K562 (cell line): ENCODE results near the gene SLFN12. TPM values are rescaled to one million over a fixed set of nuclear protein-coding genes. Genes with fewer than 3 reads are reported as not detected.
A peak's percentile ranks its signal among the peaks of the same experiment; 100 is the strongest.

Experiments
- ATAC-seq: fragments of 200-7000 bp; cut with Tn5 transposase; 3 replicates; pipeline ENCODE4 v1.9.1; 2020; ENCODE audit warnings: moderate library complexity
- BruUV-seq: library from RNA; stranded (reverse); fragments of 400-500 nt; replicated peaks from 2 replicates; lab custom pipeline; 2021; lab: Mats Ljungman, UMichigan
- CTCF ChIA-PET: fragments of 300-600 bp; formaldehyde crosslinking; extraction: SDS; loops from one replicate; lab custom pipeline; 2021; ENCODE audit warnings: low intra/inter-chr PET ratio; lab: Yijun Ruan, JAX
- POLR2A ChIA-PET: fragments of 300-600, 350-650 bp; sonication (Branson Sonifier 250); formaldehyde crosslinking; extraction: SDS; loops from one replicate; lab custom pipeline; 2021; ENCODE audit warnings: antibody characterized with exemption, inconsistent platforms; lab: Yijun Ruan, JAX
- DNase-seq, 4 experiments: peaks; one replicate each; pipeline versions ENCODE4 v3.0.0 to v3.0.0-alpha.2; 2011 to 2018; ENCODE audit warnings: low spot score in 3 of 4, mixed read lengths in 3 of 4; ENCODE audit errors: extremely low read depth in 1 of 4
- FAIRE-seq: peaks from 2 replicates; lab custom pipeline; 2011; peaks lifted over from hg19 to GRCh38; lab: Jason Lieb, UNC
- H2AFZ ChIP-seq: 2 replicates; pipeline ENCODE4 v1.6.0; 2011; ENCODE audit warnings: low read depth, low read length, control low read depth, inconsistent platforms
- H3K27ac ChIP-seq: fragments of 200-600 bp; 3 replicates; pipeline ENCODE4 v1.8.0; 2011; ENCODE audit warnings: low read depth, mild to moderate bottlenecking, control low read depth, inconsistent platforms, low read length, moderate library complexity, mixed read lengths; ENCODE audit errors: extremely low read depth
- H3K27me3 ChIP-seq, 2 experiments: fragments of 300-600 bp in 1 of 2; 2 replicates in 1 of 2; 3 replicates in 1 of 2; pipeline versions ENCODE4 v1.6.0 to v1.8.0; 2011; ENCODE audit warnings: inconsistent platforms in 2 of 2, low read length in 2 of 2, mild to moderate bottlenecking in 1 of 2, mixed read lengths in 1 of 2, moderate library complexity in 1 of 2; ENCODE audit not compliant: control insufficient read depth in 2 of 2, insufficient read depth in 2 of 2
- H3K36me3 ChIP-seq: fragments of 300-600 bp; 3 replicates; pipeline ENCODE4 v1.8.0; 2011; ENCODE audit warnings: mild to moderate bottlenecking, low read length, inconsistent platforms; ENCODE audit not compliant: control insufficient read depth, insufficient read depth
- H3K4me1 ChIP-seq, 2 experiments: fragments of 200-600 bp in 1 of 2; replicated peaks in 1 of 2; 2 replicates in 1 of 2; 3 replicates in 1 of 2; pipeline versions ENCODE4 v1.5.1 to v1.8.0; 2011; ENCODE audit warnings: inconsistent platforms in 2 of 2, low read length in 2 of 2, mild to moderate bottlenecking in 1 of 2, mixed read lengths in 1 of 2, moderate library complexity in 1 of 2; ENCODE audit not compliant: control insufficient read depth in 2 of 2, insufficient read depth in 2 of 2
- H3K4me2 ChIP-seq: 2 replicates; pipeline ENCODE4 v1.6.1; 2011; ENCODE audit warnings: low read length, control low read depth, inconsistent platforms, mixed read lengths; ENCODE audit not compliant: insufficient read depth
- H3K4me3 ChIP-seq: fragments of 200-600 bp; sonication (generic), shearing (Covaris generic); 2 replicates; pipeline ENCODE4 v1.5.1; 2016; ENCODE audit warnings: control low read depth, inconsistent platforms
- H3K79me2 ChIP-seq: fragments of 200-600 bp; 3 replicates; pipeline ENCODE4 v1.8.0; 2011; ENCODE audit warnings: low read length, inconsistent platforms; ENCODE audit not compliant: control insufficient read depth, insufficient read depth
- H3K9ac ChIP-seq, 2 experiments: 2 replicates each; pipeline versions ENCODE4 v1.6.0 to v1.6.1; 2011; ENCODE audit warnings: low read depth in 2 of 2, low read length in 2 of 2, control low read depth in 1 of 2, inconsistent platforms in 1 of 2, mild to moderate bottlenecking in 1 of 2, mixed read lengths in 1 of 2; ENCODE audit not compliant: insufficient read depth in 1 of 2
- H3K9me1 ChIP-seq: one replicate; pipeline ENCODE4 v1.6.0; 2011; ENCODE audit warnings: inconsistent platforms, mild to moderate bottlenecking, low read length, moderate library complexity; ENCODE audit not compliant: control insufficient read depth, insufficient read depth
- H3K9me3 ChIP-seq: replicated peaks from 2 replicates; pipeline ENCODE4 v1.5.1; 2011; ENCODE audit warnings: low read depth, low read length, inconsistent platforms; ENCODE audit not compliant: control insufficient read depth, insufficient read depth
- H4K20me1 ChIP-seq: replicated peaks from 2 replicates; pipeline ENCODE4 v1.6.1; 2011; ENCODE audit warnings: low read length, inconsistent platforms, mixed read lengths; ENCODE audit not compliant: control insufficient read depth, insufficient read depth
- FOXJ3 ChIP-seq: sonication (generic); formaldehyde crosslinking; IDR thresholded peaks from 2 replicates; pipeline ENCODE4 v1.4.0; 2020; ENCODE audit warnings: mild to moderate bottlenecking, missing genetic modification reagents
- HNRNPLL ChIP-seq: fragments of 200-400 bp; formaldehyde crosslinking; IDR thresholded peaks from 2 replicates; pipeline ENCODE4 v1.6.1; 2017; ENCODE audit warnings: low read length, low read depth, mild to moderate bottlenecking; ENCODE audit not compliant: poor library complexity, severe bottlenecking
- SIX5 ChIP-seq, 2 experiments: IDR thresholded peaks; 2 replicates each; pipeline ENCODE4 v1.6.1; 2011; ENCODE audit warnings: low read length in 2 of 2, borderline replicate concordance in 1 of 2, low read depth in 1 of 2, mild to moderate bottlenecking in 1 of 2, moderate library complexity in 1 of 2; ENCODE audit not compliant: insufficient read depth in 1 of 2
- ZFP36 ChIP-seq: fragments of 150-350 bp; IDR thresholded peaks from 2 replicates; pipeline ENCODE4 v1.6.1; 2018; ENCODE audit warnings: low read length, low read depth; ENCODE audit not compliant: partially characterized antibody
- ZNF717 ChIP-seq: fragments of 250-450 bp; sonication (Bioruptor Pico); IDR thresholded peaks from 2 replicates; pipeline ENCODE4 v1.5.0; 2021
- WGBS: fragments of 100-300 bp; shearing (Covaris generic); methylation state at CpG from one replicate; pipeline ENCODE4 v1.1.6; 2016; ENCODE audit warnings: low coverage, mixed read lengths; ENCODE audit not compliant: insufficient coverage; ENCODE audit errors: missing lambda C conversion rate; 5-methylcytosine and 5-hydroxymethylcytosine counted together
- in situ Hi-C: fragments of 300-500 bp; cut with MboI; formaldehyde crosslinking; loops from 4 replicates; pipeline ENCODE4 v1.15.0; 2018; ENCODE audit warnings: inconsistent platforms, mixed read lengths
- intact Hi-C: fragments of 100-400 bp; cut with micrococcal nuclease; formaldehyde crosslinking; loops from 2 replicates; pipeline ENCODE4 v1.14.2; 2022
- polyA plus RNA-seq, 8 experiments: library from polyadenylated mRNA; depleted of rRNA in 4 of 8; stranded (reverse) in 5 of 8; unstranded in 3 of 8; fragments of >200 nt; fragmentation: Nextera tagmentation in 2 of 8; fragmentation: Illumina TruSeq in 1 of 8; extraction: Ambion mirVana in 2 of 8; extraction: Trizol in 1 of 8; gene quantifications; 2 replicates each; pipeline versions ENCODE4 v1.2.1 to v1.2.3, GENCODE V29; 2011 to 2014; ENCODE audit warnings: inconsistent platforms in 1 of 8, missing spikeins in 1 of 8
- total RNA-seq, 7 experiments: library from RNA; depleted of rRNA in 6 of 7; stranded (reverse); fragments of >200 nt in 6 of 7; fragmentation: Illumina TruSeq in 2 of 7; extraction: Trizol in 2 of 7; gene quantifications; 2 replicates each; pipeline versions ENCODE4 v1.2.1 to v1.2.3, GENCODE V29; 2011 to 2021; ENCODE audit warnings: low replicate concordance in 1 of 7

SLFN12 gene
- total and polyA plus RNA-seq, 9 of the 15 experiments (the other 6 are each of a cell fraction or from before 2014, with no cell fraction given): 0.01 to 0.09 (median 0.07) TPM; not detected in 6

DNA sequence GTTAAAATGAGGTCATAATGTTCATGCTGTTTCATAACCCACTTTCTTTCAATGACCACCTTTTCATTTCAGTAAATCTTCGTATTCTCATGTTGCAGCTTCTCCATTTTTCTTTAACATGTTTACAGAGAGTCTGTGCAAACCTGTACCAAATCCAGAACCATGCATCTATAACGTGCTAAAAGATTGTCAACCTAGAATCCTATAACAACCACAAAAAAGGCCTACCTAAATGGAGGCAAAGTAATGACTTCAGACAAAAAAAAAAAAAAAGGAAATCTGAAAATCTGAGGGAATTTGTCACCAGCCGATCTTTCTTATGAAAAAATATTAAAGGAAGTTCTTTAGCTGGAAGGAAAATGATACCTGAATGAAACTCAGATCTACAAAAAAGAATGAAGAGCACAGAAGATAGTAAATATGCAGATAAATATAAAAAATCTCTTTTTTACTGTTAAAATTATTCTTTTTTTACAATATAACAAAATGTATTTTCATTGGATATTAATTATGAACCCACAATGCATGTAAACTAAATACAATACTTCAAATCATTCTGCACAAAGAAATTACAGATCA is 57.4 kb downstream of the SLFN12 start:
- H3K27ac ChIP-seq: no peak overlapping the region

DNA sequence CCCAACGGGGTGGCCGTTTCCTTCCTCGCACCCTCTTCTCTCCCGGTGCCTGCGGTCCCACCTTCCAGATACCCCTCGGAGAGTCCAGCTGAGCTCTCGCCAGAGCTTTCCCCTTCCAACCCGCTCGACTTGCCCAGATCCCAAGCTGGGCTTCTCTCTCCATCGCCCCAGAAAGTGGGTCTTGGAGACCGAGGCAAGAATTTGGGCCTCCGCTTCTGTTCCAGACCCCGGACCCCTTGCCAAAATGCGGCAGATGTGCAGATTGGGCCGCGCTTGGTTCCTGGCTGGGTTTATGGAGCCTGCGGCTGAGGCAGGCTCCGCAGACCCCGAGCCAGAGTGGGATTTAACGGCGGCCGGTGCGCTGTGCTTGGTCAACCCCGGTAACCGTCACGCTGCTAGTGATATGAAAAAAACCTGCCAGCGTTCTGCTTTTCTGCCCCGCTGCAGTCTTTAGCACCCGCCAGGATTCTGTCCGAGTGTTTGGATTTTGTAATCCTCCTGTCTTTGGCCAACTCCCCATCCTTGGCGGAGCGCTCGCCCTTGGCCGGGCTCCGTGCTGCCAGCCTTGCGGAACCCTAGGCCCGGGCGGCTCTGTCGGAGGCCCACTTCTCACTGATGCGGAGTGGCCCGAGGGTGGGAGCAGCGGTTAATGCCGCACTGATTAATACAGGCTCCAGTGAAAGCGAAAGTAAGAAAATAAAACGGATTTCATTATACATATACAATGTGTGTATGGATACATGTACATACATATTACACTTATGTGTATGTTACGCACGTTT is 58.1 kb downstream of the SLFN12 start:
- CTCF ChIA-PET: no interaction called here
- Histone ChIP-seq H2AFZ (no peak overlapping the region), H3K4me2 (0 out of 2 replicates have a peak overlapping the region, but pooled peaks have one; percentile 12), H3K9me3 (no peaks in the 10 kb centered on the region)
- intact Hi-C loops: no loop called here
- TF ChIP-seq HNRNPLL (no peak), ZFP36 (peak; percentile 2)
- TF ChIP-seq, all 486 proteins: peak for 1
- FAIRE-seq: no peak
- Histone ChIP-seq H3K27me3 (peaks cover 13 to 16% of the 10 kb centered on the region in 2 experiments; a peak in 3 of 5 replicates), H3K9me1 (no peaks in the 10 kb centered on the region), H4K20me1 (no peaks in the 10 kb centered on the region), H3K36me3 (no peaks in the 10 kb centered on the region), H3K4me1 (peaks cover 0 to 8% of the 10 kb centered on the region in 2 experiments; a peak in 2 of 5 replicates), H3K9ac (peak overlapping the region in 1 of 2 experiments; percentile 52; a peak in 1 of 4 replicates), H3K27ac (no peak overlapping the region), H3K4me3 (no peak overlapping the region), H3K79me2 (no peaks in the 10 kb centered on the region)
- no TSS peak for BruUV-seq
- WGBS: 18% methylated on average over 42 of the region's 47 CpGs
- POLR2A ChIA-PET: no interaction called here
- DNase-seq: no peak
- in situ Hi-C loops: no loop called here
- ATAC-seq: no peak; the same call in 2 of the 3 replicates

More for the DNA sequence above, 57.4 kb downstream of the SLFN12 start:
- no peaks in the 10 kb centered on the region for H3K36me3 ChIP-seq
- 0% methylated on average over 3 of the region's 3 CpGs for WGBS
- no peak overlapping the region for H3K4me2 ChIP-seq
- ATAC-seq (no peak), DNase-seq (no peak), FAIRE-seq (no peak)
- H3K9me3 ChIP-seq: no peaks in the 10 kb centered on the region
- H3K9me1 ChIP-seq: no peaks in the 10 kb centered on the region
- ChIA-PET POLR2A (no interaction called here), CTCF (no interaction called here)
- no peaks in the 10 kb centered on the region for H3K79me2 ChIP-seq
- H2AFZ ChIP-seq: no peak overlapping the region
- intact Hi-C loops: no loop called here
- H4K20me1 ChIP-seq: no peaks in the 10 kb centered on the region
- no TSS peak for BruUV-seq
- no peak for TF ChIP-seq SIX5 (IDR thresholded peaks at IDR 0.05; ENCODE audit: borderline replicate concordance in 1 of 2, insufficient read depth in 1 of 2, low read depth in 1 of 2, low read length in 2 of 2)
- no peak for TF ChIP-seq FOXJ3 (CRISPR knock-in tag)
- no peak for TF ChIP-seq ZNF717 (CRISPR knock-in tag)
- in situ Hi-C loops: no loop called here
- H3K4me3 ChIP-seq: no peak overlapping the region
- H3K9ac ChIP-seq: no peak overlapping the region
- H3K27me3 ChIP-seq: peaks cover 13 to 16% of the 10 kb centered on the region in 2 experiments; a peak in 3 of 5 replicates
- H3K4me1 ChIP-seq: peaks cover 0 to 8% of the 10 kb centered on the region in 2 experiments; a peak in 2 of 5 replicates
